ENCODE data around the gene U2SURP. TPM values are rescaled to one million over a fixed set of nuclear protein-coding genes. Genes with fewer than 3 reads are reported as not detected.

U2SURP gene
- total RNA-seq, 1 experiment from 2014 or later, result 125 TPM

- Histone ChIP-seq H3K27me3 (replicated peaks; ENCODE audit: control insufficient read depth, insufficient read depth, low read length) (no peaks in the 10 kb centered on the region), H3K36me3 (ENCODE audit: control insufficient read depth, insufficient read depth, low read length) (no peaks in the 10 kb centered on the region), H3K9me3 (no peaks in the 10 kb centered on the region), H3K4me1 (no peaks in the 10 kb centered on the region), H3K4me3 (ENCODE audit: low read depth, low read length) (no peak overlapping the region)
- no TSS peak for BruUV-seq (replicated peaks)
- no peak for DNase-seq
- intact Hi-C loops (cut with micrococcal nuclease; ENCODE audit: unreplicated experiment), result no loop called here
- Mint-ChIP-seq H3K9me3 (ENCODE audit: unreplicated experiment) (no peaks in the 10 kb centered on the region), H3K27me3 (ENCODE audit: insufficient read depth, unreplicated experiment) (peaks cover 27% of the 10 kb centered on the region), H3K4me3 (ENCODE audit: unreplicated experiment) (no peak overlapping the region), H3K27ac (ENCODE audit: unreplicated experiment) (no peak overlapping the region), H3K36me3 (ENCODE audit: insufficient read depth, unreplicated experiment) (no peaks in the 10 kb centered on the region), H3K4me1 (ENCODE audit: low read depth, unreplicated experiment) (no peaks in the 10 kb centered on the region)
- ChIA-PET CTCF (interaction anchor here (1.0 kb wide), 1 partner anchor 38 kb away, joined by 3 read pairs; no protein-coding TSS in a partner anchor), POLR2A (no interaction called here)
- TF ChIP-seq CTCF (IDR thresholded peaks at IDR 0.05; ENCODE audit: insufficient read depth in 1 of 2, low read depth in 1 of 2, low read length in 1 of 2, severe bottlenecking in 1 of 2, unreplicated experiment in 1 of 2), result no peak
These were observed 34.6 kb upstream of the U2SURP start for GRCh38 chr3:142966808-142967207.

GRCh38 chr3:142968319-142969025 lies 32.9 kb upstream of the U2SURP start:
- H3K36me3 Mint-ChIP-seq (ENCODE audit: insufficient read depth, unreplicated experiment), result no peaks in the 10 kb centered on the region
- no peaks in the 10 kb centered on the region for H3K9me3 ChIP-seq
- no peak overlapping the region for H3K4me3 Mint-ChIP-seq (ENCODE audit: unreplicated experiment)
- CTCF ChIA-PET, result no interaction called here
- H3K9me3 Mint-ChIP-seq (ENCODE audit: unreplicated experiment), result no peaks in the 10 kb centered on the region
- intact Hi-C loops (cut with micrococcal nuclease; ENCODE audit: unreplicated experiment), result no loop called here
- TF ChIP-seq CTCF (IDR thresholded peaks at IDR 0.05; ENCODE audit: insufficient read depth in 1 of 2, low read depth in 1 of 2, low read length in 1 of 2, severe bottlenecking in 1 of 2, unreplicated experiment in 1 of 2), result no peak
- no peaks in the 10 kb centered on the region for H3K4me1 ChIP-seq
- POLR2A ChIA-PET, result no interaction called here
- no TSS peak for BruUV-seq (replicated peaks)
- H3K36me3 ChIP-seq (ENCODE audit: control insufficient read depth, insufficient read depth, low read length), result no peaks in the 10 kb centered on the region
- no peak overlapping the region for H3K27ac Mint-ChIP-seq (ENCODE audit: unreplicated experiment)
- H3K27me3 Mint-ChIP-seq (ENCODE audit: insufficient read depth, unreplicated experiment), result peaks cover 25% of the 10 kb centered on the region
- no peaks in the 10 kb centered on the region for H3K27me3 ChIP-seq (replicated peaks; ENCODE audit: control insufficient read depth, insufficient read depth, low read length)
- DNase-seq, result no peak
- no peaks in the 10 kb centered on the region for H3K4me1 Mint-ChIP-seq (ENCODE audit: low read depth, unreplicated experiment)
- H3K4me3 ChIP-seq (ENCODE audit: low read depth, low read length), result no peak overlapping the region

GRCh38 chr3:142971431-142971830 lies 29.9 kb upstream of the U2SURP start:
- no peaks in the 10 kb centered on the region for H3K9me3 Mint-ChIP-seq (ENCODE audit: unreplicated experiment)
- H3K9me3 ChIP-seq, result no peaks in the 10 kb centered on the region
- no peak for DNase-seq
- peaks cover 26% of the 10 kb centered on the region for H3K27me3 Mint-ChIP-seq (ENCODE audit: insufficient read depth, unreplicated experiment)
- H3K4me1 ChIP-seq, result no peaks in the 10 kb centered on the region
- H3K36me3 Mint-ChIP-seq (ENCODE audit: insufficient read depth, unreplicated experiment), result no peaks in the 10 kb centered on the region
- H3K4me1 Mint-ChIP-seq (ENCODE audit: low read depth, unreplicated experiment), result no peaks in the 10 kb centered on the region
- ChIA-PET POLR2A (no interaction called here), CTCF (interaction anchor here (0.6 kb wide), 1 partner anchor 8 kb away, joined by 3 read pairs; no protein-coding TSS in a partner anchor)
- H3K36me3 ChIP-seq (ENCODE audit: control insufficient read depth, insufficient read depth, low read length), result no peaks in the 10 kb centered on the region
- H3K27ac Mint-ChIP-seq (ENCODE audit: unreplicated experiment), result no peak overlapping the region
- no TSS peak for BruUV-seq (replicated peaks)
- no peak overlapping the region for H3K4me3 Mint-ChIP-seq (ENCODE audit: unreplicated experiment)
- intact Hi-C loops (cut with micrococcal nuclease; ENCODE audit: unreplicated experiment), result no loop called here
- H3K27me3 ChIP-seq (replicated peaks; ENCODE audit: control insufficient read depth, insufficient read depth, low read length), result no peaks in the 10 kb centered on the region
- TF ChIP-seq CTCF (IDR thresholded peaks at IDR 0.05; ENCODE audit: insufficient read depth in 1 of 2, low read depth in 1 of 2, low read length in 1 of 2, severe bottlenecking in 1 of 2, unreplicated experiment in 1 of 2), result no peak
- no peak overlapping the region for H3K4me3 ChIP-seq (ENCODE audit: low read depth, low read length)

All from Caco-2 (cell line).